Measurements from ENCODE around the gene MS4A10. TPM values are rescaled to one million over a fixed set of nuclear protein-coding genes. Genes with fewer than 3 reads are reported as not detected.

MS4A10 gene
- polyA plus RNA-seq, 2 of the 4 experiments (the other 2 are of a cell fraction), result not detected

DNA sequence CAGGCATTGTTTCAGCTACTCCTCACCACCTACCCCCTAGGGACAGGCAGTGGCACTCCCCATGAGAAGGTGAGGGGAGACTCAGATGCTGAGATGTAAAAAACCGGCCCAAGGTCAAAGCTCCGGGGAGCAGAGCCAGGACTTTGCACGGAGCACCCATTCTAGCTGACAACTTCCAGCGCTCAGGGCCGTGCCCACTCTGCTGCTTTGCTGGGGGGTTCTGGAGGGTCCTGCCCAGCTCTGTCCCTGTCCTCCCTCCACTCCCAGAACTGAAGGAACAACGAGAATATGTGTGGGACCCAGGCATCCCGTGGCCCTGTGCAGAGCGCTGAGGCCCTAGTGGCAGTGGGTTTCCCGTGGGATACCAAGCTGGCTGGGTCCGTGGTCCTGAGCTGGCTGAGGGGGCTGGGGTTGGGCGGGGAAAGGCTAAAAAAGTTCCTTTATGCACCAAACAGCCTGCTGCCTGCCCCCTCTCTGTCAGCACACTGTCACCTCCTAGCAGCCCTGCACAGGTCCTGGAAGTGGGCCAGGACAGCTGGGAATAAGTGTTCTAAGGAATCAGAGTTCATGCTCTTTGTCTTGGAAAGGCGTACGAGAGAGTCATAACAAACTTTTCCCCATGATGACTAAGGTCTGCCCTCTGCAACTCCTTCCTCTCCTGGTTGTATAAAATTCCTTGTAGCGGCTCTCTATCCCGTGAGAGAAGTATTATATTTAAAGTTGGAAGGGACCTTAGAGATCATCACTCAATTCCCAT lies 1.9 kb downstream of the MS4A10 start:
- ATAC-seq, result peak in 1 of 2 experiments; percentile 31; a peak in 3 of 6 replicates
- no peak overlapping the region for H3K4me2 ChIP-seq
- H3K4me1 ChIP-seq, result no peaks in the 10 kb centered on the region
- peak in 1 of 2 experiments; percentile 17 for DNase-seq (ENCODE audit: low read depth in 1 of 2, low spot score in 1 of 2)
- WGBS (ENCODE audit: missing lambda C conversion rate), result 70% methylated on average over 10 of the region's 15 CpGs
- ChIA-PET CTCF (interaction anchor here (1.3 to 3.2 kb wide), 2 partner anchors 12 to 44 kb away, joined by 8 to 9 read pairs; no protein-coding TSS in a partner anchor), POLR2A (no interaction called here)
- TF ChIP-seq, protein P1, sequence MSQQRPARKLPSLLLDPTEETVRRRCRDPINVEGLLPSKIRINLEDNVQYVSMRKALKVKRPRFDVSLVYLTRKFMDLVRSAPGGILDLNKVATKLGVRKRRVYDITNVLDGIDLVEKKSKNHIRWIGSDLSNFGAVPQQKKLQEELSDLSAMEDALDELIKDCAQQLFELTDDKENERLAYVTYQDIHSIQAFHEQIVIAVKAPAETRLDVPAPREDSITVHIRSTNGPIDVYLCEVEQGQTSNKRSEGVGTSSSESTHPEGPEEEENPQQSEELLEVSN (IDR thresholded peaks at IDR 0.05; ENCODE audit: borderline replicate concordance, low read depth), result no peak
- TF ChIP-seq GATA3 (IDR thresholded peaks at IDR 0.05; ENCODE audit: borderline replicate concordance), result no peak
- TF ChIP-seq HDAC2 (IDR thresholded peaks at IDR 0.05), result no peak
- TF ChIP-seq, protein P2, sequence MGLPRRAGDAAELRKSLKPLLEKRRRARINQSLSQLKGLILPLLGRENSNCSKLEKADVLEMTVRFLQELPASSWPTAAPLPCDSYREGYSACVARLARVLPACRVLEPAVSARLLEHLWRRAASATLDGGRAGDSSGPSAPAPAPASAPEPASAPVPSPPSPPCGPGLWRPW (IDR thresholded peaks at IDR 0.05), result no peak
- TF ChIP-seq EHF (CRISPR knock-in tag; IDR thresholded peaks at IDR 0.05), result no peak
- TF ChIP-seq EHMT2 (IDR thresholded peaks at IDR 0.05; ENCODE audit: low read depth), result no peak
- no peak for TF ChIP-seq JUNB (IDR thresholded peaks at IDR 0.05)
- no peak for TF ChIP-seq JUN (IDR thresholded peaks at IDR 0.05)
- TF ChIP-seq ZC3H11A (IDR thresholded peaks at IDR 0.05), result no peak
- no peak for TF ChIP-seq SMC3 (IDR thresholded peaks at IDR 0.05)
- no peak for TF ChIP-seq SREBF2 (IDR thresholded peaks at IDR 0.05)
- no peak for TF ChIP-seq CBX2 (IDR thresholded peaks at IDR 0.05; ENCODE audit: borderline replicate concordance, low read depth)
- TF ChIP-seq PHF8 (IDR thresholded peaks at IDR 0.05; ENCODE audit: borderline replicate concordance, low read depth), result no peak
- TF ChIP-seq, protein P3, sequence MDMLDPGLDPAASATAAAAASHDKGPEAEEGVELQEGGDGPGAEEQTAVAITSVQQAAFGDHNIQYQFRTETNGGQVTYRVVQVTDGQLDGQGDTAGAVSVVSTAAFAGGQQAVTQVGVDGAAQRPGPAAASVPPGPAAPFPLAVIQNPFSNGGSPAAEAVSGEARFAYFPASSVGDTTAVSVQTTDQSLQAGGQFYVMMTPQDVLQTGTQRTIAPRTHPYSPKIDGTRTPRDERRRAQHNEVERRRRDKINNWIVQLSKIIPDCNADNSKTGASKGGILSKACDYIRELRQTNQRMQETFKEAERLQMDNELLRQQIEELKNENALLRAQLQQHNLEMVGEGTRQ (IDR thresholded peaks at IDR 0.05), result no peak
- no peak for TF ChIP-seq FOXS1 (CRISPR knock-in tag; IDR thresholded peaks at IDR 0.05)
- TF ChIP-seq, protein P4, sequence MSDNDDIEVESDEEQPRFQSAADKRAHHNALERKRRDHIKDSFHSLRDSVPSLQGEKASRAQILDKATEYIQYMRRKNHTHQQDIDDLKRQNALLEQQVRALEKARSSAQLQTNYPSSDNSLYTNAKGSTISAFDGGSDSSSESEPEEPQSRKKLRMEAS (IDR thresholded peaks at IDR 0.05), result no peak
- TF ChIP-seq, protein P5, sequence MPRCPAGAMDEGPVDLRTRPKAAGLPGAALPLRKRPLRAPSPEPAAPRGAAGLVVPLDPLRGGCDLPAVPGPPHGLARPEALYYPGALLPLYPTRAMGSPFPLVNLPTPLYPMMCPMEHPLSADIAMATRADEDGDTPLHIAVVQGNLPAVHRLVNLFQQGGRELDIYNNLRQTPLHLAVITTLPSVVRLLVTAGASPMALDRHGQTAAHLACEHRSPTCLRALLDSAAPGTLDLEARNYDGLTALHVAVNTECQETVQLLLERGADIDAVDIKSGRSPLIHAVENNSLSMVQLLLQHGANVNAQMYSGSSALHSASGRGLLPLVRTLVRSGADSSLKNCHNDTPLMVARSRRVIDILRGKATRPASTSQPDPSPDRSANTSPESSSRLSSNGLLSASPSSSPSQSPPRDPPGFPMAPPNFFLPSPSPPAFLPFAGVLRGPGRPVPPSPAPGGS (IDR thresholded peaks at IDR 0.05), result no peak
- no peak for TF ChIP-seq MAZ (IDR thresholded peaks at IDR 0.05; ENCODE audit: borderline replicate concordance, low read depth, low read length)
- TF ChIP-seq FOSB (CRISPR knock-in tag; IDR thresholded peaks at IDR 0.05), result no peak
- no peak overlapping the region for H3K4me3 ChIP-seq
- H3K27ac ChIP-seq, result no peak overlapping the region
- no peak for FAIRE-seq
- peaks cover 5% of the 10 kb centered on the region; the same call in 2 of the 3 replicates for H3K9me3 ChIP-seq

DNA sequence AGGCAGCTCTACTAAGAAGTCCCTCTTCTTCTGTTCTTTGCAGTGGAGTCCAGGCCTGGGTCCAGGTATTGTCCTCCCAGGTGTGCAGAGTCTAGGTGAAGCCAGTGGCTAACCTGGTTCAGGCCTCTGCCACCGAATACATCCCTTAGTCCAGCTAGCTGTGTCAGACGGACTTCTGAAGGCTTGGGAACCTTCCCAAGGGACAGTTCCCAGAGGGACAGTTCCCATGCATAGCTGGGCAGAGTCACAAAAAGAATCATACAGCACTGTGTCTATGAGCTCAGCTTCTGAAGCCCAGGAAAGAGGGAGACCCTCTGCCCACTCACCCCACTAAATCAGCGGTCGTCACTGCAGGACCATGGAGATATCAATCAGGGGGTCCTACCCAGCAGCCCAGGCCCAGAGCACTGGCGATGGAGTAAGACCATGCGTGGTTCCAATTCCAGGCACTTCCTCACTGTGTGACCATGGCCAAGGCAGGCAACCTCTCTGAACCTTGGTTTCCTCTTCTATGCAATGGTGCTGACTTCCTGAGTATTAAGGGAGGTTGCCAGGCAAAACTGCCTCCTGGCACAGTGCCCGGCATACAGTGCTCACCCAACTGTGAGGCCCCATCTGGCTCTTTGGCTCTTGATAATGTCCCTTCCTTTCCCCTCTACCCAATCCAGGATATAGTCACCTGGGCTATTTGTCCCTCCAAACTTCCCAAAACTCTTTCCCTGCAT lies 3.4 kb downstream of the MS4A10 start:
- TF ChIP-seq FOSB (CRISPR knock-in tag; IDR thresholded peaks at IDR 0.05), result no peak
- TF ChIP-seq CBX2 (IDR thresholded peaks at IDR 0.05; ENCODE audit: borderline replicate concordance, low read depth), result no peak
- Histone ChIP-seq H3K4me3 (no peak overlapping the region), H3K4me2 (no peak overlapping the region), H3K9me3 (peaks cover 5% of the 10 kb centered on the region; the same call in 2 of the 3 replicates), H3K4me1 (no peaks in the 10 kb centered on the region), H3K27ac (no peak overlapping the region)
- WGBS (ENCODE audit: missing lambda C conversion rate), result 66% methylated on average over 7 of the region's 7 CpGs
- no peak for FAIRE-seq
- ChIA-PET POLR2A (no interaction called here), CTCF (no interaction called here)
- no peak for DNase-seq (ENCODE audit: low read depth in 1 of 2, low spot score in 1 of 2)
- ATAC-seq, result no peak

All from A549 (cell line).